CD14-positive monocyte (primary cell): ENCODE measurements around the gene SOHLH1. TPM values are rescaled to one million over a fixed set of nuclear protein-coding genes. Genes with fewer than 3 reads are reported as not detected.

Experiments used
- DNase-seq, 3 donors: peaks; one replicate each; pipeline ENCODE4 v3.0.0-alpha.2; 2011 to 2022
- H2AFZ ChIP-seq: 2 replicates; pipeline ENCODE4 v1.6.0; 2012; ENCODE audit warnings: mild to moderate bottlenecking, low read depth, low read length, inconsistent platforms; ENCODE audit not compliant: insufficient read depth, poor library complexity, severe bottlenecking
- H3K27ac ChIP-seq, 2 donors: 1 replicate in 1 of 2; 2 replicates in 1 of 2; pipeline ENCODE4 v1.5.1; 2012 to 2013; ENCODE audit warnings: low read length in 2 of 2, control low read depth in 1 of 2, inconsistent platforms in 1 of 2, low read depth in 1 of 2, mild to moderate bottlenecking in 1 of 2
- H3K27me3 ChIP-seq, 2 donors: one replicate each; pipeline versions ENCODE4 v1.6.0 to v1.6.1; 2011 to 2013; ENCODE audit warnings: low read length in 2 of 2; ENCODE audit not compliant: control insufficient read depth in 2 of 2, insufficient read depth in 2 of 2
- H3K36me3 ChIP-seq, 2 donors: replicated peaks in 1 of 2; 1 replicate in 1 of 2; 2 replicates in 1 of 2; pipeline versions ENCODE4 v1.5.1 to v1.6.1; 2012 to 2013; ENCODE audit warnings: low read length in 2 of 2, control low read depth in 1 of 2, inconsistent platforms in 1 of 2, mild to moderate bottlenecking in 1 of 2; ENCODE audit not compliant: insufficient read depth in 2 of 2, control insufficient read depth in 1 of 2
- H3K4me1 ChIP-seq, 2 donors: 1 replicate in 1 of 2; 2 replicates in 1 of 2; pipeline versions ENCODE4 v1.5.1 to v1.6.1; 2012 to 2013; ENCODE audit warnings: low read length in 2 of 2, control low read depth in 1 of 2, inconsistent platforms in 1 of 2, mild to moderate bottlenecking in 1 of 2, moderate library complexity in 1 of 2; ENCODE audit not compliant: insufficient read depth in 2 of 2, control insufficient read depth in 1 of 2
- H3K4me2 ChIP-seq: replicated peaks from 2 replicates; pipeline ENCODE3; 2012; ENCODE audit warnings: low read length, moderate library complexity, mild to moderate bottlenecking; ENCODE audit not compliant: poor library complexity, severe bottlenecking; ENCODE audit errors: extremely low read depth
- H3K4me3 ChIP-seq, 3 experiments: fragments of 200-600 bp in 1 of 3; sonication (generic) in 1 of 3; replicated peaks in 1 of 3; 1 replicate in 2 of 3; 2 replicates in 1 of 3; pipeline ENCODE4 v1.5.1; 2011 to 2013; ENCODE audit warnings: low read length in 3 of 3, mild to moderate bottlenecking in 3 of 3, control low read depth in 2 of 3, low read depth in 2 of 3, inconsistent platforms in 1 of 3, moderate library complexity in 1 of 3
- H3K79me2 ChIP-seq: 2 replicates; pipeline ENCODE4 v1.6.0; 2012; ENCODE audit warnings: mild to moderate bottlenecking, control low read depth, inconsistent platforms, low read length, moderate library complexity; ENCODE audit not compliant: insufficient read depth
- H3K9ac ChIP-seq: 2 replicates; pipeline ENCODE4 v1.6.0; 2017; ENCODE audit warnings: low read length, mild to moderate bottlenecking; ENCODE audit not compliant: insufficient read depth, poor library complexity, severe bottlenecking
- H3K9me3 ChIP-seq, 2 donors: replicated peaks in 1 of 2; 1 replicate in 1 of 2; 2 replicates in 1 of 2; pipeline versions ENCODE4 v1.5.1 to v1.6.1; 2012 to 2013; ENCODE audit warnings: low read length in 2 of 2, control low read depth in 1 of 2; ENCODE audit not compliant: control insufficient read depth in 1 of 2, insufficient read depth in 1 of 2
- H4K20me1 ChIP-seq: 2 replicates; pipeline ENCODE4 v1.6.0; 2012; ENCODE audit warnings: mild to moderate bottlenecking, low read length, control low read depth, moderate library complexity; ENCODE audit not compliant: insufficient read depth
- H3K27ac Mint-ChIP-seq, 7 donors: one replicate each; pipeline ENCODE4 v1.8.0; 2020; ENCODE audit warnings: mild to moderate bottlenecking in 7 of 7, mixed read lengths in 7 of 7, moderate library complexity in 6 of 7, inconsistent platforms in 2 of 7
- H3K27me3 Mint-ChIP-seq, 3 donors: one replicate each; pipeline ENCODE4 v1.8.0; 2021 to 2022; ENCODE audit warnings: low read depth in 3 of 3, mild to moderate bottlenecking in 3 of 3, mixed read lengths in 3 of 3, moderate library complexity in 3 of 3, inconsistent platforms in 1 of 3
- H3K36me3 Mint-ChIP-seq, 2 donors: one replicate each; pipeline ENCODE4 v1.8.0; 2020; ENCODE audit warnings: mixed read lengths in 2 of 2, inconsistent platforms in 1 of 2, mild to moderate bottlenecking in 1 of 2
- H3K4me1 Mint-ChIP-seq: one replicate; pipeline ENCODE4 v1.8.0; 2020; ENCODE audit warnings: mild to moderate bottlenecking, mixed read lengths
- H3K4me3 Mint-ChIP-seq, 2 donors: one replicate each; pipeline ENCODE4 v1.8.0; 2020; ENCODE audit warnings: mild to moderate bottlenecking in 2 of 2, mixed read lengths in 2 of 2, moderate library complexity in 1 of 2
- H3K9me3 Mint-ChIP-seq, 7 donors: one replicate each; pipeline ENCODE4 v1.8.0; 2020 to 2022; ENCODE audit warnings: mixed read lengths in 7 of 7, mild to moderate bottlenecking in 6 of 7, moderate library complexity in 6 of 7, inconsistent platforms in 2 of 7
- CTCF ChIP-seq: fragments of 200-600 bp; IDR thresholded peaks from one replicate; pipeline ENCODE4 v1.8.0; 2022; ENCODE audit warnings: antibody characterized with exemption, mild to moderate bottlenecking
- WGBS: methylation state at CpG from one replicate; pipeline ENCODE4 v1.1.5; 2013; ENCODE audit warnings: missing lambda C conversion rate; ENCODE audit not compliant: insufficient coverage; 5-methylcytosine and 5-hydroxymethylcytosine counted together
- intact Hi-C, 2 donors: fragments of 100-400 bp; cut with micrococcal nuclease; formaldehyde crosslinking; loops; one replicate each; pipeline versions ENCODE4 v1.15.0 to v1.15.1; 2023
- polyA plus RNA-seq, 3 donors: library from polyadenylated mRNA; depleted of rRNA in 1 of 3; unstranded in 2 of 3; stranded (reverse) in 1 of 3; fragments of 300-500 nt in 2 of 3; fragments of >200 nt in 1 of 3; fragmentation: Illumina TruSeq in 2 of 3; gene quantifications; 1 replicate in 2 of 3; 2 replicates in 1 of 3; pipeline ENCODE4 v1.2.3, GENCODE V29; 2012 to 2021

SOHLH1 gene
- polyA plus RNA-seq, 3 donors: not detected

GRCh38 chr9:135700525-135700924 lies 1.2 kb upstream of the SOHLH1 start:
- intact Hi-C loops: loop anchor here in 1 of 2 donors (10.0 kb wide), 1 partner anchor 424 kb away; no protein-coding TSS in a partner anchor

GRCh38 chr9:135698767-135699166 lies 514 bp downstream of the SOHLH1 start:
- Mint-ChIP-seq H3K4me3 (no peak overlapping the region), H3K27ac (no peak overlapping the region), H3K4me1 (no peaks in the 10 kb centered on the region), H3K9me3 (peaks cover 0 to 2% (median 0%) of the 10 kb centered on the region in 7 donors), H3K27me3 (peaks cover 2 to 26% (median 9%) of the 10 kb centered on the region in 3 donors), H3K36me3 (no peaks in the 10 kb centered on the region)
- no peak for DNase-seq
- H3K27ac ChIP-seq: no peak overlapping the region
- no peak for TF ChIP-seq CTCF
- H2AFZ ChIP-seq: no peak overlapping the region
- no peaks in the 10 kb centered on the region for H3K4me1 ChIP-seq
- intact Hi-C loops: no loop called here
- no peaks in the 10 kb centered on the region for H4K20me1 ChIP-seq
- no peaks in the 10 kb centered on the region for H3K79me2 ChIP-seq
- no peak overlapping the region for H3K4me2 ChIP-seq
- no peaks in the 10 kb centered on the region for H3K36me3 ChIP-seq
- H3K4me3 ChIP-seq: no peak overlapping the region
- H3K9me3 ChIP-seq: no peaks in the 10 kb centered on the region
- H3K27me3 ChIP-seq: peaks cover 0 to 8% of the 10 kb centered on the region in 2 donors
- H3K9ac ChIP-seq: no peak overlapping the region
- 71% methylated on average over 19 of the region's 19 CpGs for WGBS

More at GRCh38 chr9:135700525-135700924, 1.2 kb upstream of the SOHLH1 start:
- H3K9me3 ChIP-seq: no peaks in the 10 kb centered on the region
- TF ChIP-seq CTCF: no peak
- no peak overlapping the region for H2AFZ ChIP-seq
- H4K20me1 ChIP-seq: no peaks in the 10 kb centered on the region
- no peaks in the 10 kb centered on the region for H3K79me2 ChIP-seq
- H3K36me3 ChIP-seq: no peaks in the 10 kb centered on the region
- peaks cover 0 to 2% (median 0%) of the 10 kb centered on the region in 7 donors for H3K9me3 Mint-ChIP-seq
- no peaks in the 10 kb centered on the region for H3K36me3 Mint-ChIP-seq
- H3K4me3 Mint-ChIP-seq: no peak overlapping the region
- no peaks in the 10 kb centered on the region for H3K4me1 Mint-ChIP-seq
- H3K27me3 ChIP-seq: peaks cover 0 to 8% of the 10 kb centered on the region in 2 donors
- WGBS: 75% methylated on average over 14 of the region's 15 CpGs
- no peak for DNase-seq
- H3K27ac ChIP-seq: no peak overlapping the region
- no peak overlapping the region for H3K27ac Mint-ChIP-seq
- H3K4me1 ChIP-seq: no peaks in the 10 kb centered on the region
- H3K9ac ChIP-seq: no peak overlapping the region
- H3K27me3 Mint-ChIP-seq: peaks cover 5 to 29% (median 7%) of the 10 kb centered on the region in 3 donors
- no peak overlapping the region for H3K4me2 ChIP-seq
- H3K4me3 ChIP-seq: no peak overlapping the region
